SH-SY5Y (cell line): ENCODE data around the gene KCNAB2.

Source experiments
- GATA2 ChIP-seq: IDR thresholded peaks from 2 replicates; pipeline ENCODE4 v1.6.1; 2011; ENCODE audit warnings: mild to moderate bottlenecking, low read depth, low read length
- GATA3 ChIP-seq: IDR thresholded peaks from 2 replicates; pipeline ENCODE4 v1.6.1; 2011; ENCODE audit warnings: low read depth, mild to moderate bottlenecking, low read length, moderate library complexity

DNA sequence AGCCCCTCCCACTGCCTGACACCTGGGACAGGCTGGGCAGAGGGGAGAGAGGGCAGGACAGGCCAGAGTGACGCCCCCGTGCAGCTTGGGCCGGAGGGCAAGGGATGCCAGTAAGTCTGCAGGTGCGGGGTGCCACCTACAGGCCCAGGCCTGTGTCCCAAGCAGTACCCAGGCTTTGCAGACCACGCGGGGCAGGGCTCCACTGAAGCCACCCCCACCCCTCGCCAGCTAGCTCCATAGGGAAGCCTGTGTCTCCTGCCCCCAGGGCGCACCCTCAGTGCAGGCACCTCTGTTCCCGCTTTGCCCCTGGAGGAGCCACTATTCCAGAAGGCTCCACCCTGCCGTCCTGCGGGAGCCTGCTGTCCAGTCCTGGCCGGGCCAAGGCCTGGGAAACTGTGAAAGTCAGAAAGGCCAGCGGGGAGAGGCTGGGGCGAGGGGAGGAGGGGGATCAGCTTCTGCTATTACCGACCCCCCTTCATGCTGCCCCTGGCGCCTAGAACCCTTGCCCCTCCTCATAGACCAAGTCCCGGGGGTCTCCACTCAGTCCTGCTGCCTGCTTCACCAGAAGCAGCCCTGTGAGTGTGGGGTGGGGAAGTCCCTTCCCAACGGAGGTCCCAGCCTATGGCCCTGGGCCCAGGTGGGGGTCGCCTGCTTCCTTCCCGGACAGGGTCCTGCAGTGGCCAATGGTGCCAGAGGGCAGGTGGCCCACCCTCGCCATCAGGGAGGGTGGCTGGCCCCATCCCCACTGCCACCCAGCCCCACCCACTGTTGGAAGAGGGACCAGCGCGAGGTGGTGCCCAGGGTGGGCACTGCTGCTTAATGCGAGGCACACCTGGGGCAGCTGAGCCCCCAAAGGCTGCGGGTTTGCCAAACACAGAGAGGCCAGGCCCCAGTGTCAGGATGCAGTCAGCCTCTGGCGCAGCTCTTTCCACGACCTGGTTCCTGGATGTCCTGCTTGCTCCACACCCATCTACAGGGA is 54.4 kb downstream of the KCNAB2 start:
- no peak for TF ChIP-seq GATA2
- no peak for TF ChIP-seq GATA3
